Thoracic aorta (tissue), 2 donors: ENCODE data around the gene ABCA13. TPM values are rescaled to one million over a fixed set of nuclear protein-coding genes. Genes with fewer than 3 reads are reported as not detected.

Experiments used
- ATAC-seq: fragments of 150-250 bp; one replicate; pipeline ENCODE4 v1.8.0; 2017; ENCODE audit warnings: low read depth; ENCODE audit not compliant: insufficient number of reproducible peaks, low FRiP score
- DNase-seq: peaks from one replicate; pipeline ENCODE4 v3.0.0-alpha.2; 2020; ENCODE audit warnings: low spot score
- H3K27ac ChIP-seq, 2 donors: fragments of 200-600 bp; sonication (generic); 1 replicate in 1 of 2; 2 replicates in 1 of 2; pipeline ENCODE4 v1.5.1; 2016; ENCODE audit warnings: mild to moderate bottlenecking in 2 of 2, moderate library complexity in 2 of 2
- H3K27me3 ChIP-seq: fragments of 200-600 bp; sonication (generic); replicated peaks from 2 replicates; pipeline ENCODE4 v1.6.0; 2016; ENCODE audit warnings: mild to moderate bottlenecking; ENCODE audit not compliant: insufficient read depth
- H3K36me3 ChIP-seq: fragments of 200-600 bp; sonication (generic); one replicate; pipeline ENCODE4 v1.5.1; 2016
- H3K4me1 ChIP-seq, 2 donors: fragments of 200-600 bp; sonication (generic); 1 replicate in 1 of 2; 2 replicates in 1 of 2; pipeline versions ENCODE4 v1.5.1 to v1.6.0; 2016; ENCODE audit warnings: low read depth in 2 of 2, mild to moderate bottlenecking in 1 of 2; ENCODE audit not compliant: control insufficient read depth in 1 of 2
- H3K4me3 ChIP-seq: fragments of 200-600 bp; sonication (generic); 2 replicates; pipeline ENCODE4 v1.5.1; 2016; ENCODE audit warnings: mild to moderate bottlenecking
- H3K9me3 ChIP-seq: fragments of 200-600 bp; sonication (generic); 2 replicates; pipeline ENCODE4 v1.5.1; 2016
- total RNA-seq, 2 donors: library from RNA; depleted of rRNA; stranded (reverse); fragments of >200 nt; gene quantifications; one replicate each; pipeline versions ENCODE4 v1.1.0 to v1.2.3, GENCODE V29; 2016
- TF ChIP-seq, protein P1 (sequence below): fragments of 200-600 bp; sonication (generic); IDR thresholded peaks from one replicate; pipeline ENCODE4 v1.5.1; 2019; ENCODE audit warnings: antibody characterized with exemption

ABCA13 gene
- total RNA-seq, 2 donors from 2014 or later = not detected

DNA sequence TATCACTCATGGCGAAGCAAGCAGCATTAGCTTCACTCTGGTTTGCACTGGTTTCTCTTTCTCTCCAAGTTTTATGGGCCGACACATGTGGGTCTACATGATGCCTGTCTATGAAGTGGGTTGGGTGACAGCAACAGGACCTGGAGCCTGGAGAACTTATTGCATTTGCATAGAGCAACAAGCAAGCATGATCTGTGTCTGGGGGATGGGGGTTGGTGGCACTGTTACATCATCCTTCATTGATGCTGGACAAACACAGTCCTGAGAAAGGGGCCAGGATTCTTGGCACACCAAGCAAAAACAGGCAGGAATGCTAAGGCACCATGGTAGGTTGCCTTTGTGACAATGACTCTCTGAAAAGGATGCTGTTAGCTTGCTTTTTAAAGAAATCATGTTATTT, 486.9 kb downstream of the ABCA13 start:
- DNase-seq (no peak), ATAC-seq (no peak)
- no peaks in the 10 kb centered on the region for H3K9me3 ChIP-seq
- TF ChIP-seq, protein P1, sequence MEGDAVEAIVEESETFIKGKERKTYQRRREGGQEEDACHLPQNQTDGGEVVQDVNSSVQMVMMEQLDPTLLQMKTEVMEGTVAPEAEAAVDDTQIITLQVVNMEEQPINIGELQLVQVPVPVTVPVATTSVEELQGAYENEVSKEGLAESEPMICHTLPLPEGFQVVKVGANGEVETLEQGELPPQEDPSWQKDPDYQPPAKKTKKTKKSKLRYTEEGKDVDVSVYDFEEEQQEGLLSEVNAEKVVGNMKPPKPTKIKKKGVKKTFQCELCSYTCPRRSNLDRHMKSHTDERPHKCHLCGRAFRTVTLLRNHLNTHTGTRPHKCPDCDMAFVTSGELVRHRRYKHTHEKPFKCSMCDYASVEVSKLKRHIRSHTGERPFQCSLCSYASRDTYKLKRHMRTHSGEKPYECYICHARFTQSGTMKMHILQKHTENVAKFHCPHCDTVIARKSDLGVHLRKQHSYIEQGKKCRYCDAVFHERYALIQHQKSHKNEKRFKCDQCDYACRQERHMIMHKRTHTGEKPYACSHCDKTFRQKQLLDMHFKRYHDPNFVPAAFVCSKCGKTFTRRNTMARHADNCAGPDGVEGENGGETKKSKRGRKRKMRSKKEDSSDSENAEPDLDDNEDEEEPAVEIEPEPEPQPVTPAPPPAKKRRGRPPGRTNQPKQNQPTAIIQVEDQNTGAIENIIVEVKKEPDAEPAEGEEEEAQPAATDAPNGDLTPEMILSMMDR = no peak
- no peaks in the 10 kb centered on the region for H3K27me3 ChIP-seq
- no peak overlapping the region for H3K4me3 ChIP-seq
- no peaks in the 10 kb centered on the region for H3K4me1 ChIP-seq
- H3K36me3 ChIP-seq = no peaks in the 10 kb centered on the region
- no peak overlapping the region for H3K27ac ChIP-seq

DNA sequence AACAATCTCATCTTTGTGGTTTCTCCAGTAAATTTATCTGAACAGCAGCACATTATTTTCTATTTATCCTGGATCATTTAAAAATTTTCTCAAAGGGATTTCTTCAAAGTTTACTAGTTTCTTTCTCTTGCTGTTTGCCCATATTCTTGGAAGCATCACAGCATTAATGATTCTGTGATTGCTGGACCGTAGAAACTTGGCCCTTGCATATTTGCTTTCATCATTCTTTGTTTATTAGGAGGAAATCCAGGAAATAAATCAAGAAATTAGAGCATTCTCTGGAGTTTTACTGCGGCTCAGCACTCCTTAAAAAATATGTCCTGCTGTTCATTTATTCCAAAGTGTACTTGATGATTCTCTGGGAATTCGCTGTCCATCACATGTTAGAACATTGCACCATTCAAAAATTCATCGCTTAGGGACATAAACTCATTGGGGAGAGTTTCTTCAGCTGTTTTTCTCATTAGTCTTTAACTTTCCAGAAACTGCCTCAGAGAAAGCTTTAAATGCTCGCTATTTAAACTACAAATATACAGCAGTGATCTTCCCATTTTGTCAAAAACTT, 489.1 kb downstream of the ABCA13 start:
- TF ChIP-seq, protein P1 = no peak
- no peak overlapping the region for H3K27ac ChIP-seq
- ATAC-seq (no peak), DNase-seq (no peak)
- H3K27me3 ChIP-seq = no peaks in the 10 kb centered on the region
- H3K4me1 ChIP-seq = no peaks in the 10 kb centered on the region
- no peaks in the 10 kb centered on the region for H3K36me3 ChIP-seq
- H3K9me3 ChIP-seq = no peaks in the 10 kb centered on the region
- no peak overlapping the region for H3K4me3 ChIP-seq

DNA sequence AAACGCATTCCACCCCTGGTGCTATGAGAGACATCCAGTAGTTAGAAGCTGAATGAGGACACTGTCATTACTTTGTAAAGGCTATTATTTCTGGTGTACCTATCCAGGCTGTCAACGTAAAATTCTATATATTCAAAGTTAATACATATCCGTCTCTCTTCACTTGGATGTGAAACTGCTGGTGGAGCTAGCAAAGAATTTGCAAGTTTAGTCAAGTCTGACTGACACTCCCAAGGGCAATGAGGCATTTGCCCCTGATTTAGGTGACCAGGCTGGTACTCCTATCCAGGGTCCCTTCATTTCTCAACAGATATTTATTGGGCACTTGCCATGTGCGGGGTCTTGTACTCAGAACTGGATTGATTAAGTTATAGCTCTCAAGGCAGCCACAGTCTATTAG, 493.0 kb downstream of the ABCA13 start:
- TF ChIP-seq, protein P1 = no peak
- no peak overlapping the region for H3K4me3 ChIP-seq
- no peak for DNase-seq
- H3K27me3 ChIP-seq = no peaks in the 10 kb centered on the region
- no peaks in the 10 kb centered on the region for H3K4me1 ChIP-seq
- H3K27ac ChIP-seq = no peak overlapping the region
- no peaks in the 10 kb centered on the region for H3K36me3 ChIP-seq
- no peak for ATAC-seq
- no peaks in the 10 kb centered on the region for H3K9me3 ChIP-seq

DNA sequence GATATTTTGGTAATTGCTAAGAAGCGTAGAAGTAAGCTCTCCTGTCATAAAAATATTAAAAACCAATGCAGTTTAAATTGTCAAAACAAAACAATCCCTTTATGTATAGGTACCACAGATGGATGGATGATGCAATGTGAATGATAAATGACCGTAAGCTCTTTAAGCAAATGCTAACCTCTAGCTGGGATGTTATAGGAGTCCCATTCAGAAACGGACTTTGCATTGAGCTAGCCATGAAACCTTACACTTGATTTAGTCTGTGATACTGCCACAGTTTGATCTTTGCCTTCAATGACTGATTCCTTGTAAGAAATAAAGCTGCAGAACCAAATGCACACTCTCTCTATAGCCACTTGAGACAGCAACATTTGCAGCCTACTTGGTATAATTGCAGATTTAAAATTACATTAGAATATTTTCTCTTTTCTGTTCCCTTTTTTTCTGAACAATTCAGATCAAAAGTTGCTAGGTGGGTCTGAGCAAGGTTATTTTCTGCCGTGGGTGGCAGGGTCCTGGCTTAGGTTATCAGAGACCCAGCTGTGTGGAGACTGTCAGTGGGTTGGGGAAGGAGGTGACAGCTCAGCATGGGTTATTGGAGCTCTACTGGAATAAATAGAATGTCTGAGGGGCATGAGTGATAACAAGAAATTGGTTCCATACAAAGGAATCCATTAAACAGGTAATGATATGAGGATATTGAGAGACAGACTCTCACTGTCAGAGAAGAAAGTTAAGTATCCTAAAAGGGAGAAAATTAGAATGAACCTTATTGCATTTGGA, 494.3 kb downstream of the ABCA13 start:
- ATAC-seq (no peak), DNase-seq (no peak)
- Histone ChIP-seq H3K4me1 (no peaks in the 10 kb centered on the region), H3K27me3 (no peaks in the 10 kb centered on the region), H3K4me3 (no peak overlapping the region), H3K36me3 (no peaks in the 10 kb centered on the region), H3K27ac (no peak overlapping the region), H3K9me3 (no peaks in the 10 kb centered on the region)
- TF ChIP-seq, protein P1 = no peak

DNA sequence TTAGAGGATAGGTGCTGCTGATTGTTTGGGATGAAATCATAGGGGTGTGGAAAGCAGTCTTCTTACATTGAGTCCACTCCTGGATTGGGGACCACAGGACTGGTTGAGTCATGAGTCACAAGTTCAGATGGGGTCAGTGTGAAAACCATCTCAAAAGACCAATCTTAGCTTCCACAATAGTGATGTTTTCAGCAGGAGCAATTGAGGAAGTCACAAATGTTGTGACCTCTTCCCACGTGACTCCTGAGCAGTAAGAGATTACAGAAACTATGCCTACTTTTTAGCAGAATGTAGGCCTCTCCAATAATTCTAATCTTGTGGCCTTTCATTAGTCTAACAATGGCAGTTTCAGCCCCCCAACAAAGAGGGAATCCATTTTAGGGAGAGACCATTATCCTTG, 496.1 kb downstream of the ABCA13 start:
- no peak for ATAC-seq
- Histone ChIP-seq H3K27ac (no peak overlapping the region), H3K4me3 (no peak overlapping the region), H3K9me3 (no peaks in the 10 kb centered on the region), H3K4me1 (no peaks in the 10 kb centered on the region), H3K36me3 (no peaks in the 10 kb centered on the region), H3K27me3 (no peaks in the 10 kb centered on the region)
- no peak for DNase-seq
- TF ChIP-seq, protein P1 = no peak
